Loucy (cell line): ENCODE measurements around the gene GPR171.

Source experiments
- EZH2phosphoT487 ChIP-seq: fragments of 200-600 bp; IDR thresholded peaks from 2 replicates; pipeline ENCODE4 v1.6.1; 2018; ENCODE audit warnings: antibody characterized with exemption, mild to moderate bottlenecking, moderate library complexity, borderline replicate concordance
- TF ChIP-seq, protein P1 (sequence below): fragments of 200-600 bp; sonication (generic); conservative IDR thresholded peaks from 2 replicates; pipeline ENCODE4 v1.5.1; 2014; ENCODE audit warnings: mild to moderate bottlenecking, antibody characterized with exemption, low read length

DNA sequence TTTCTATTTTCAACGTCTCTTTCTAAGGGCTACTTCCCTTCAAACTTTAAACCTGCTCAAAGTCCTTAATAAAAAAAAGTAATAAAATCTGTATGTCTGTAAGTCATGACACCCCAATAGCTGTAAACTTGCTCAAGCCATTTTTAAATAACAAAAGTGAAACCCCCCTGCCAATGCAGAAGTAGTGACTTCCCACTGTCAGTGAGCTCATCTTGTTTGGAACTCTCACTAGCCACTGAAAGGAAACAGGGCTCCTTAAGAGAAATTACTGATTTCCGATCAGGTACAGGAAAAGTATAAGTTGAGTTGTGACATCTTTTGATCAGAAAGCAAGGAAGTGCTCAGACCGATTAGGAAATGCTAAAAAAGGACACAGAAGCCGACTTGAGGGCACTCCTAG is 27.6 kb upstream of the GPR171 start:
- TF ChIP-seq, protein P1, sequence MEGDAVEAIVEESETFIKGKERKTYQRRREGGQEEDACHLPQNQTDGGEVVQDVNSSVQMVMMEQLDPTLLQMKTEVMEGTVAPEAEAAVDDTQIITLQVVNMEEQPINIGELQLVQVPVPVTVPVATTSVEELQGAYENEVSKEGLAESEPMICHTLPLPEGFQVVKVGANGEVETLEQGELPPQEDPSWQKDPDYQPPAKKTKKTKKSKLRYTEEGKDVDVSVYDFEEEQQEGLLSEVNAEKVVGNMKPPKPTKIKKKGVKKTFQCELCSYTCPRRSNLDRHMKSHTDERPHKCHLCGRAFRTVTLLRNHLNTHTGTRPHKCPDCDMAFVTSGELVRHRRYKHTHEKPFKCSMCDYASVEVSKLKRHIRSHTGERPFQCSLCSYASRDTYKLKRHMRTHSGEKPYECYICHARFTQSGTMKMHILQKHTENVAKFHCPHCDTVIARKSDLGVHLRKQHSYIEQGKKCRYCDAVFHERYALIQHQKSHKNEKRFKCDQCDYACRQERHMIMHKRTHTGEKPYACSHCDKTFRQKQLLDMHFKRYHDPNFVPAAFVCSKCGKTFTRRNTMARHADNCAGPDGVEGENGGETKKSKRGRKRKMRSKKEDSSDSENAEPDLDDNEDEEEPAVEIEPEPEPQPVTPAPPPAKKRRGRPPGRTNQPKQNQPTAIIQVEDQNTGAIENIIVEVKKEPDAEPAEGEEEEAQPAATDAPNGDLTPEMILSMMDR, result no peak
- TF ChIP-seq EZH2phosphoT487, result no peak
